Measurements from ENCODE around the gene GTF2F2.

The GTF2F2 gene, protein sequence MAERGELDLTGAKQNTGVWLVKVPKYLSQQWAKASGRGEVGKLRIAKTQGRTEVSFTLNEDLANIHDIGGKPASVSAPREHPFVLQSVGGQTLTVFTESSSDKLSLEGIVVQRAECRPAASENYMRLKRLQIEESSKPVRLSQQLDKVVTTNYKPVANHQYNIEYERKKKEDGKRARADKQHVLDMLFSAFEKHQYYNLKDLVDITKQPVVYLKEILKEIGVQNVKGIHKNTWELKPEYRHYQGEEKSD

DNA sequence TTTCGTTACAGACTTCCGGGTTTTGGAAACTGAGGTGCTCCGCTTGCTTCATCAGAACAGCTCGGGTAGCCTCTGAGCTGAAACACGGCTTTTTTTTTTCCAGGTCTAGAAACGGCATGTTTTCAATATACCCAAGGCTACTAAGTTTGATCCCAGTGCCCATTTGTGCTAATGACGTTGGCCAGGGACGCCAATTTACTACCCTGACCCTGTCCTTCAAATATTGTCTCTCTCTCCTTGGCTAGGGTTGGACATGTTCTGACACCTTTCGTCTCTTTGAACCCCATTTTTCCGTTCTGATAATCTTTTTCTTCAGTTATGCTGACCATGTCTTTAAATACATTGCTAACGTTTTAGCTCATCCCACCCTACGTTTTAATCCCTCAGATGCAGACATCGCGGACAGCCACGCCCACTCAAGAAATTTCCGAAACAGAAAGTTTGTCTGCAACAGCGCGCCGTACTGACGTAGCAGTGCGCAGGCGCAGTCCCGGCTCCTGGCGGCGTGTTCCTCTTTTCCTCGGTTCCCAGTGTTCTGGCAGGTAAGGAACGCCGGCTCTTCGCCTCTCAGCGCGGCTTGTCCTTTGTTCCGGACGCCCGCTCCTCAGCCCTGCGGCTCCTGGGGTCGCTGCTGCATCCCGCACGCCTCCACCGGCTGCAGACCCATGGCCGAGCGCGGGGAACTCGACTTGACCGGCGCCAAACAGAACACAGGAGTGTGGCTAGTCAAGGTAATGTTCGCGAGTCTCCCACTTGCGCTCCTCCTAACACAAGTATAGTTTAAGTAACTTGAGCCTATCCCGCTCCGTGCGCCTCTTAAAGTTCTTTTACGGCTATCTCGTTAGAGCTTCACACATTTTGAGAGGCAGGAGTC is at the start of gene GTF2F2:
Gene GTF2F2 (plus strand): TSS at position 520 of the 874 bp plus-strand sequence. CDS start 146 bp downstream, at position 666.
- DNase-seq (ENCODE audit: low spot score) = peak; percentile 63

DNA sequence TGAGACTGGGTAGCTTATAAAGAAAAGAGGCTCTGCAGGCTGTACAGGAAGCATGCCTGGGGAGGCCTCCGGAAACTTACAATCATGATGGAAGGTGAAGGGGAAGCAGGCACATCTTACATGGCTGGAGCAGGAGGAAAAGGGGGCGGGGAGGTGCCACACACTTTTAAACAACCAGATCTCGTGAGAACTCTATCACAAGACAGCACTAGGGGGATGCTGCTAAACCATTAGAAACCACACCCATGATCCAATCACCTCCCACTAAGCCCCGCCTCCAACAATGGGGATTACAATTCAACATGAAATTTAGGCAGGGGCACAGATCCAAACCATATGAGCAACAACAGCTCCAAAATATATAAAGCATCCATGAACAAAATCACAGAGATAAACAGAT is 46.5 kb upstream of the GTF2F2 start:
- no peak for DNase-seq (ENCODE audit: low spot score)

GRCh38 chr13:45074721-45075120 is 45.6 kb upstream of the GTF2F2 start:
- DNase-seq (ENCODE audit: low spot score) = no peak

GRCh38 chr13:45078003-45078402 is 42.3 kb upstream of the GTF2F2 start:
- DNase-seq (ENCODE audit: low spot score) = no peak

GRCh38 chr13:45082964-45083363 is 37.3 kb upstream of the GTF2F2 start:
- no peak for DNase-seq (ENCODE audit: low spot score)

DNA sequence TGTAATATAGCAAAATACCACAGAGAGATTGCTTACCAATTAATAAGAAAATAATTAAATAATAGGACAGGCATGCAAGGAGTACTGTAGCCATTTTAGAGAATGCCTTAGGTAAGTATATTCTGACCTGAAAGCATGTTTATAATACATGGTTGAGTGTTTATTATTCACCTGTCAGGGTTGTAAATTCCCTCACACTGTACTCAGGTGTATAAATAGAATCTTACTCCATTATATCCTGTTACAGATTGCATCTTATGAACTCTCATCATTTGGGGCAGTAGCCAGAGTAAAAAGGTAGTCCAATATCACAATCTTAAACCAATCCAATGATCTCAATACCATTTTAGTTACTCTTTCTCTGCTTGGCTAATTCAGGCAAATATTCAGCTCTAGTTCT is 35.8 kb upstream of the GTF2F2 start:
- DNase-seq (ENCODE audit: low spot score) = no peak

- no peak for DNase-seq (ENCODE audit: low spot score)
These were observed 33.8 kb upstream of the GTF2F2 start for GRCh38 chr13:45086484-45086883.

GRCh38 chr13:45092663-45093062 is 27.6 kb upstream of the GTF2F2 start:
- no peak for DNase-seq (ENCODE audit: low spot score)

DNA sequence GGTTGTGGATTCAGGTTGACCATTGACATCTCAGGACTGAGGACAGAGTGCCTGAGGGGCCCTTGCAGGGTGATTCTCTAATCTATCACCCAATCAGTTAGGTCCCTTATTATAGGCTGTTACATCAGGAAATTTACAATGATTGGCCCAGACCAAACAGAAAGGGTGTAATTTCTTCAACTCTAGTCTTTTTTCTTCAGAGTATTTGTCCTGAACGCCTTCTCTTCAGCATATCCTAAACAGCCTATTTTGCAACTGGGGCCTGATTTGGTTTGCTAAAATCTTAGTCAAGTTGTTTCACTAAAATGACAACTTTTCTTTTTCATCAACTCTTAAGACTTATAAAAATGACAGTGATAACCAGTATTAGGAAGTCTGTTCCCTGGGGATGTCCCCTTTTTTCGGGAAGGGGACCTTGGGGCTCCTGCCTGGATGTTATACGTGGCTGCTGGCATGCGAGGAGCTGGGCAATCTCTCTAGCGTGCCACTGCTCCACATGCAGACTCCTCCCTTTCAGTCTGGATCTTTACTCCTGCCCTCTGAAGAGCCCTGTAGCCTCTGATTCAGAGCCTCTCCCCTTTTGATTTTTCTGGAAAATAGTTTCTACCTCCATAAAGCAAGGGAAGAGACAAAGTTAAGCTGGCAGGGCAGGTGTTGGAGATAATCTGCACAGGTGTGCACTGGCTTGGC is 19.6 kb upstream of the GTF2F2 start:
- no peak for DNase-seq (ENCODE audit: low spot score)

DNA sequence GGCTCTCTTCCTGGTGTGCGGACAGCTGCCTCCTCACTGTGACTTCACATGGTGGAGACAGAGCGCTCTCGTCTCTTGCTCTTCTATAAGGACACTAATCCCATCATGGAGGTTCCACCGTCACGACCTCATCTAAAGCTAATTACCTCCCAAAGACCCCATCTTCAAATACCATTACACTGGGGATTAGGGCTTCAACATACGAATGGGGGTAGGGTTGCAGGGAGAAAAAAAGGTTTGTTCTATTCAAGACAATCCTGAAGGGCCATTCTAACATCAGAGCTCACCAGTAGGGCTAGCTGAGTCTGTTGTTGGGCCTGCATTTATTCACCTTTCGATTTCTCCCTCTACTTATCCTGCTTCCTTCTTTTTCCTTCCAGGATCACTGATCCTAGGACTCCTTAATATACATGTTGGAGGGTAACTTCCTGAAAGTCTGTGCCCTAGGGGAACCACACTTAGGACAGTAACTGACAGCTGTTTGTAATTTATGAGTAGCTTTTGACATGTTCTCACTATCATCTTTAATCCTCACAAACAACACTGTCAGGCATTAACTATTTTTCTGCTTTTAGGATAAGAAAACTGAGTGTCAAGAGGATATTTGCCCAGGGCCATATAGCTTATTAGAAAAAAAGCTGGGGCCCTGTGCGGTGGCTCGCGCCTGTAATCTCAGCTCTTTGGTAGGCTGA is 18.8 kb upstream of the GTF2F2 start:
- DNase-seq (ENCODE audit: low spot score) = no peak

GRCh38 chr13:45102136-45102507 is 18.2 kb upstream of the GTF2F2 start:
- no peak for DNase-seq (ENCODE audit: low spot score)

GRCh38 chr13:45103449-45103848 is 16.9 kb upstream of the GTF2F2 start:
- DNase-seq (ENCODE audit: low spot score) = no peak

GRCh38 chr13:45104261-45104660 is 16.0 kb upstream of the GTF2F2 start:
- no peak for DNase-seq (ENCODE audit: low spot score)

DNA sequence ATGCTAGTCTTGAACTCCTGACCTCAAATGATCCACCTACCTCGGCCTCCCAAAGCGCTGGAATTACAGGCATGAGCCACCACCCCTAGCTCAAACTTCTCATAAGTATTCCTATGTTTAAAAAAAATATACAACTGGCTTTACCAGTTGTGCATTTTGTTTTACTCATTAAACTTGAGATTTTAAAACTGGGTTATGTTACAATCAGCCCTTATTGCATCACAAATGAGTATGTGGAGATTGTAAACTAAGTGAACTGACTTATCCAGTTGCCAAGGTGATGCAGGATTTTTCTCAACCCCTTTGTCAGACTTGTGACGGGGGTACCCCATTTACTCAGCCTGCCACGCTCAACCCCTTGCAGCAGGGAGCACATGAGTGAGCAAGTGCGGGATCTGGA is 14.4 kb upstream of the GTF2F2 start:
- no peak for DNase-seq (ENCODE audit: low spot score)

- no peak for DNase-seq (ENCODE audit: low spot score)
These were observed 12.8 kb upstream of the GTF2F2 start for GRCh38 chr13:45107539-45107938.

DNA sequence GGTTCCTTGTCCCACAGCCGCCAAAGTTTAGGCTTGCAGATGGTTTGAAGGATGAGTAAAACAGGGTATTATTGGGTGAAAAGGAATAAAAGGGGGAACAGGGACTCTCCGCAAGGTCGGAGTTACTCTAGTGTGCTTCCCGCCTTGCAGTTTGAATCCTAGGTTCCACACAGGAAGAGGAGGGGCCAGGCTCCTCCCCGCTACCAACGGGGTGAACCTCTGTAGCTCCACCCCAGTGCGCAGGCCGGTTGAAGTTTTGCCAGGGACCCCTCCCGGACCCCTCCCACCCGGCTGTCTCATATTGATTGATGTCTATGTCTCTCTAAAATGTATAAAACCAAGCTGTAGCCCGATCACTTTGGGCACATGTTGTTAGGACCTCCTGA is 11.6 kb upstream of the GTF2F2 start:
- no peak for DNase-seq (ENCODE audit: low spot score)

GRCh38 chr13:45109102-45109720 is 11.1 kb upstream of the GTF2F2 start:
- no peak for DNase-seq (ENCODE audit: low spot score)

DNA sequence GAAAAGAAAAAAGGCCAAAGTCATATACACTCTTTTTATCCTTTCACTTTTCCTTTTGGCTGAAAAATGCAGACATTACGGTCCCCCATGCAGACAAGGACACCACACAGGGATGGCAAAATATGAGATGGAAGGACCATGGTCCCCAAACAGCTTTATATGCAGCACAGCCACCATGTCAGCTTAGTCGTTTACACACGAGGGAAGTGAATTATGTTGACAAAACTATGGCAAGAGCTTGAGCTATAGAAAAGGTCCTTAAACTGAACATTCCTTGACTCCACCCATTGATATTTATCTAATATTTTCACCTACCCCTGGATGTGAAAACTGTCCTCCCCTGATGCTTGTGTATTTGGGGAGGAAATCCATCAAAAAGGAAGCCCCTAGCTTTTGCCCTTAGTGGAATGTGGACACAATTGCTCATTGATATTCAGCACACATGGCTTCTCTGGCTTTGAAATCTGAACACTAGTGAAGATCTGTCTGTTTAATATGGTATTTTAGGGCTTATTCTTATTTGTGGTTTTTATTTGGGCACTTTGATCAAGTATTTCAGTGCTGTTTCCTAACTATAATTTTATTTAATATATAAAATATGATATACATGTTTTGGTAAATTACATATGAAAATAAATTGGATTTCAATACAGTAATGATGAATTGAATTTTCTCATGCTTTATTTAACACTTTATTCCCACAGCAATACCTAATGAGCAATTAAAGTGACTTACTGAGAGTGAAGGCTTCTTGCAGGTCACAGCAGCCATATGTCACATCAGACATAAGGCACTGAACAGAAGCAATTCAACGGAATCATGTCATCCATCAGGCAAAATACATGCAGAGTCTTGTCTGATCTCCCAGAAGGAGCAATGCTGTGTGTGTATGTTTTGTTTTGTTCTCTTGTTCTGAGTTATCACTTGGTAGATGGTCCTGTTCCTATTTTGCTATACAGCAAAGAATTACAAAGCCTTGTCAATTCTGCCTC is 6.8 kb upstream of the GTF2F2 start:
- DNase-seq (ENCODE audit: low spot score) = no peak

- DNase-seq (ENCODE audit: low spot score) = no peak
These were observed 780 bp upstream of the GTF2F2 start for GRCh38 chr13:45119469-45119990.
